ENCODE data around the gene PKIB.

GRCh38 chr6:122580737-122581136, 29.5 kb upstream of the PKIB start:
- TF ChIP-seq, protein P1, sequence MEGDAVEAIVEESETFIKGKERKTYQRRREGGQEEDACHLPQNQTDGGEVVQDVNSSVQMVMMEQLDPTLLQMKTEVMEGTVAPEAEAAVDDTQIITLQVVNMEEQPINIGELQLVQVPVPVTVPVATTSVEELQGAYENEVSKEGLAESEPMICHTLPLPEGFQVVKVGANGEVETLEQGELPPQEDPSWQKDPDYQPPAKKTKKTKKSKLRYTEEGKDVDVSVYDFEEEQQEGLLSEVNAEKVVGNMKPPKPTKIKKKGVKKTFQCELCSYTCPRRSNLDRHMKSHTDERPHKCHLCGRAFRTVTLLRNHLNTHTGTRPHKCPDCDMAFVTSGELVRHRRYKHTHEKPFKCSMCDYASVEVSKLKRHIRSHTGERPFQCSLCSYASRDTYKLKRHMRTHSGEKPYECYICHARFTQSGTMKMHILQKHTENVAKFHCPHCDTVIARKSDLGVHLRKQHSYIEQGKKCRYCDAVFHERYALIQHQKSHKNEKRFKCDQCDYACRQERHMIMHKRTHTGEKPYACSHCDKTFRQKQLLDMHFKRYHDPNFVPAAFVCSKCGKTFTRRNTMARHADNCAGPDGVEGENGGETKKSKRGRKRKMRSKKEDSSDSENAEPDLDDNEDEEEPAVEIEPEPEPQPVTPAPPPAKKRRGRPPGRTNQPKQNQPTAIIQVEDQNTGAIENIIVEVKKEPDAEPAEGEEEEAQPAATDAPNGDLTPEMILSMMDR (conservative IDR thresholded peaks at IDR 0.05; ENCODE audit: low read depth, low read length): peak; percentile 47
- no peak for TF ChIP-seq EZH2phosphoT487 (IDR thresholded peaks at IDR 0.05; ENCODE audit: borderline replicate concordance, low read length)
- no peak for TF ChIP-seq EZH2 (IDR thresholded peaks at IDR 0.05; ENCODE audit: low read length, unreplicated experiment)
